Measurements from ENCODE around the gene TMEM141.
"Not testable (repeated sequence)": the region's sequence is repeated elsewhere in the genome, so short reads cannot be mapped to it uniquely, and the experiment has no call there.

The TMEM141 gene

DNA sequence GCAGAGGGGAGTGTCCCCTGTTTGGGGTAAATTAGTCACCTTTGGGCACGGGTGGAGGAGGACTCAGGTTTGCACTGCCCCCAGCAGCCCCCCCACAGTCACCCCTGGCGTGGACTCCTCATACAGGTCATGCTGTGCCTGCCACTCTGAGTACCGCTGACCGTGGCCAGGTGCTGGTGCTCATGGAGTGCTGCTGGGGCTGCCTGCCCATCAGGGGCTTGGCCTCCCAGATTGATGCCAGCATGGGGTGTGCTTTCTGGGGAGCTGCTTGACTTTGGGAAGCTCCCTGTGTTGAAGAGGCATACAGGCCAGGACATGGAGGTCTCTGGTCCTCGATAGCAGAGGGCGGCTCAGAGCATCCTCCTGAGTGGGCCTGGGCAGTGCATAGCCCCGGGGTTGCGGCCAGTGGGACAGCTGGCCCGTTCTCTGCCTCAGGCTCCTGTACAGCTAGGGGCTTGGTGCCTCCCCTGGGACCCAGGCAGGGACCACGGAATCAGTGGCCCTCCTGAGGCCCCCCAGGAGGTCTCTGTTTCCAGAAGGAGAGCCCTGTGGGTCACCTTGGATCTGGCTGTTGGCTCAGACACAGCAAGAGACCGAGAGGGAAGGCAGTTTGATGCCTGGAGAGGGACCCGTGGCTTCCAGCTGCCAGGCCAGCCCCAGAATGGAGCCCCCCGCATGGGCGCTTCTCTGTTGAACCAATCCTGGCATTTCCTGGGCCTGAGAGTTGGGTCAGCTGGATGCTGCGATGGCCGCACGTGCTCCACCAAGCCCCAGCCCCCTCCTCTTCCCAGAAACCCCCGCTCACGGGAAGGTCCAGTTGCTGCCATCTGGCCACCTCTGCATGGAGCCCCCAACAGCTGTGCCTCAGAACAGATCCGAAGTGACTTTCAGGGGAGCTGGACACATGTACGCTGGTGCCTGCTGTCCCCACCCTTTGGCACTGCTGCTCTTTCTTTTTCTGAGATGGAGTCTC is 45.1 kb downstream of the TMEM141 start:
- DNase-seq: no peak

DNA sequence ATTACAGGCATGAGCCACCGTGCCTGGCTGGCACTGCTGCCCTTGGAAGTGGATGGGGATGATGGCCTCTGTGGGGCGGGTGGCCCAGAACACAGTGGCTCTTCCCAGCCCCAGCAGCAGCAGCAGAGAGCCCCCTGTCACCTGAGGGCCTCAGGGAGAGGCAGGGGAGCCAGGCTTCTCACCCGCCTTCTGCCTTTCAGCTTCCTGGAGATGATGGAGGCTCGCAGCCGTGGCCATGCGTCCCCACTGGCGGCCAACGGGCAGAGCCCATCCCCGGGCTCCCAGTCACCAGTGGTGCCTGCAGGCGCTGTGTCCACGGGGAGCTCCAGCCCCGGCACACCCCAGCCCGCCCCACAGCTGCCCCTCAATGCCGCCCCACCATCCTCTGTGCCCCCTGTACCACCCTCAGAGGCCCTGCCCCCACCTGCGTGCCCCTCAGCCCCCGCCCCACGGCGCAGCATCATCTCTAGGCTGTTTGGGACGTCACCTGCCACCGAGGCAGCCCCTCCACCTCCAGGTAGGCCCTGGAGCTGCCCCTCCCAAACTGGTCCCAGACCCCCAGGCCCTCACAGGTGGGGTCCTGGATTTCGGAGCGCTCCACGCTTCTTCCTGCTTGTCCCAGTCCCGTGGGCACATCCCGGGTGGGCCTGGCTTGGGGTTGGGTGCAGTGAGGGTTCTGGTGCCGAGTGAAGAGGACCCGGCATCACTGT is 46.2 kb downstream of the TMEM141 start:
- no peak for DNase-seq

DNA sequence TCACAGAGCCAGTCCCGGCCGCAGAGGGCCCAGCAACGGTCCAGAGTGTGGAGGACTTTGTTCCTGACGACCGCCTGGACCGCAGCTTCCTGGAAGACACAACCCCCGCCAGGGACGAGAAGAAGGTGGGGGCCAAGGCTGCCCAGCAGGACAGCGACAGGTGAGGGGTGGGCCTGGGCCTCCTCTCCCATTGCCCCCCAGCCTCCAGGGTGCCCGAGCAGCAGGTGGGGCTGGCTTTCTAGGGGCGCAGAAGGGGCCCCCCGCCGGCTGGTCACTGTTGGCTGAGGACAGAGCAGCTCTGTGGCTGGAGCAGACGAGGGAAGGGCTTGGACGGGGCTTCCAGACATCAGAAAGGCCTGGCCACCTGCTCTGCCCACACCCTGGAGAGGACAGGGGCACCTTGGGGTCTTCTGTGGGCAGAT is 46.7 kb downstream of the TMEM141 start:
- DNase-seq: not testable (repeated sequence)

DNA sequence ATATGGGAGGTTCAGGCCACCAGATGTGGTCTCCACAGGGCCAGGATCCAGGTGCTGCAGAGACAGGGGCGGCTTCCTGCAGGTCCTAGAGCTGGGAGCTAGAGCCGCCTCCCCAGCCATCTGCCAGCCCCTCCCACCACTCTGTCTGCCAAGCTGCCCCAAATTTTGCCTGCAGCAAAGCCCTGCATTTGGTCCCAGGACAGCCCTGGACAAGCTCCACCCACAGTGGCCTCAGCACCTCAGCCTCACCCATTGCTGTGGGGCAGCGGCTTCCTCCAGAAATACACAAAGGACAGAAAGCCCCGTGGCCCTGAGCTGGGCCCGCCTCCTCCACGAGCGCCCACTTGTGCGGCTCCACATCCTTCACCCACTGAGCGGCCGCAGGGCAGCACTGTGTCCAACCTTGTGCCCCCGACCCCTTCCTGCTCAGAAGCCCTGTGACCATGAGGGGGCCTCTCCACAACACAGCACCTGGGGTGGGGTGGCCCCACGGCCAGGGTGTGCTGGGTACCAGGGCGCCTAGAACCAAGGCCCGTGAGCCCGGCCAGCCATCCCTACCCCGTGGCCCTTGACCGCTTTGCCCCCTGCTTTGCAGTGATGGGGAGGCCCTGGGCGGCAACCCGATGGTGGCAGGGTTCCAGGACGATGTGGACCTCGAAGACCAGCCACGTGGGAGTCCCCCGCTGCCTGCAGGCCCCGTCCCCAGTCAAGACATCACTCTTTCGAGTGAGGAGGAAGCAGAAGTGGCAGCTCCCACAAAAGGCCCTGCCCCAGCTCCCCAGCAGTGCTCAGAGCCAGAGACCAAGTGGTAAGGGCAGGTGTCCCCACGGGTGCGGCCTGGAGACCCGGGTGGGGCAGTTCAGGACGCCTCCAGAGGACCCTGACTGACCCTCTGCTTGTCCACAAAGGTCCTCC is 47.4 kb downstream of the TMEM141 start:
- no peak for DNase-seq

DNA sequence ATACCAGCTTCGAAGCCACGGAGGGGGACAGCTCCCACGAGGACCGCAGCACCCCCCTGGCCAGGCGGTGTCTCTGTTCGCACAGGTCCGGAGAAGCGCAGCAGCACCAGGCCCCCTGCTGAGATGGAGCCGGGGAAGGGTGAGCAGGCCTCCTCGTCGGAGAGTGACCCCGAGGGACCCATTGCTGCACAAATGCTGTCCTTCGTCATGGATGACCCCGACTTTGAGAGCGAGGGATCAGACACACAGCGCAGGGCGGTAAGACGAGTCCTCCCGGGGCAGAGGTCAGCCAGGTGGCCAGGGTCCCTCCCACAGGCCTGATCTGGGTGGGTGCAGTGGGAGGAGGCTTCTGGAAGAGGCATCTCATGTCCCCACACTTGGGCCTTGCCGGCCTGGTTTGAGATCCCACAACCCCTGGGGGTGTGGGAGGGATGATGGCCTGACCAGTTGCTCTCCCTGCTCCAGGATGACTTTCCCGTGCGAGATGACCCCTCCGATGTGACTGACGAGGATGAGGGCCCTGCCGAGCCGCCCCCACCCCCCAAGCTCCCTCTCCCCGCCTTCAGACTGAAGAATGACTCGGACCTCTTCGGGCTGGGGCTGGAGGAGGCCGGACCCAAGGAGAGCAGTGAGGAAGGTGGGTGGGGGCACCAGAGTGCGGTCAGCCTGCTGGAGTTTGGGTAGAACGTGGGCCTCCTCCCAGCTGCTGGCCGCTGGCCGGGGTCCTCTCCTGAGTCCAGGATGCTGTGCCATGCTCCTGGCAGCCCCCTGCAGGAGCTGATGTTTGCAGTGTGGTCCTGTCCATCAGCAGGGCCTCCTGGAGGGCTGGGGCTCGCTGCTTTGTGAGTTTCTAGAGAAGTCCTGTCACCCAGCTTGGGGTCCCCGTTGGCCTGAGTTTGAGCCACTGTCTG is 48.3 kb downstream of the TMEM141 start:
- DNase-seq: no peak

DNA sequence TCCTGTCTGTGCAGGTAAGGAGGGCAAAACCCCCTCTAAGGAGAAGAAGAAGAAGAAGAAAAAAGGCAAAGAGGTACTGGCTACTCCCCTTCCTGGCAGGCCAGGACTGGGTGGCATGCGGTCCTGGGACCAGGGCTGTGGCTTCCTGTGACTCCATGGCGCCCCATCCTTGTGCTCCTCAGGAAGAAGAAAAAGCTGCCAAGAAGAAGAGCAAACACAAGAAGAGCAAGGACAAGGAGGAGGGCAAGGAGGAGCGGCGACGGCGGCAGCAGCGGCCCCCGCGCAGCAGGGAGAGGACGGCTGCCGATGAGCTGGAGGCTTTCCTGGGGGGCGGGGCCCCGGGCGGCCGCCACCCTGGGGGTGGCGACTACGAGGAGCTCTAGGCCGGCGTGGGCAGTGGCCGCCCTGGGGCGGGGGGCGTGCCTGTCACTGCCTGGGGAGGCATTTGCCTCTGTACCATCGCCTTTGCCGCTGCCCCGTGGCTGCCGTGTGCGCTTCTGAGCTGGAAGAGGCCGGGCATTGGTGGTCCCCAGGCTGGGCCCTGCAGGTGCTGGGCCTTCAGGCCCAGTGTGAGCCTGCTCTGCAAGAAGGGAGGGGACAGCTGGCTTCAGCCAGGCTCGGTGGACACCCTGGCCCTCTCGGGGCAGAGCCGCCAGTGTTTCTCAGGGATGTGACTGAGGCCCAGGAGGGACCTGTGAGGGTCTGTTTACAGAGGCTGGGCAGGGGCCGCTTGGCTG is 49.2 kb downstream of the TMEM141 start:
- no peak for DNase-seq

DNA sequence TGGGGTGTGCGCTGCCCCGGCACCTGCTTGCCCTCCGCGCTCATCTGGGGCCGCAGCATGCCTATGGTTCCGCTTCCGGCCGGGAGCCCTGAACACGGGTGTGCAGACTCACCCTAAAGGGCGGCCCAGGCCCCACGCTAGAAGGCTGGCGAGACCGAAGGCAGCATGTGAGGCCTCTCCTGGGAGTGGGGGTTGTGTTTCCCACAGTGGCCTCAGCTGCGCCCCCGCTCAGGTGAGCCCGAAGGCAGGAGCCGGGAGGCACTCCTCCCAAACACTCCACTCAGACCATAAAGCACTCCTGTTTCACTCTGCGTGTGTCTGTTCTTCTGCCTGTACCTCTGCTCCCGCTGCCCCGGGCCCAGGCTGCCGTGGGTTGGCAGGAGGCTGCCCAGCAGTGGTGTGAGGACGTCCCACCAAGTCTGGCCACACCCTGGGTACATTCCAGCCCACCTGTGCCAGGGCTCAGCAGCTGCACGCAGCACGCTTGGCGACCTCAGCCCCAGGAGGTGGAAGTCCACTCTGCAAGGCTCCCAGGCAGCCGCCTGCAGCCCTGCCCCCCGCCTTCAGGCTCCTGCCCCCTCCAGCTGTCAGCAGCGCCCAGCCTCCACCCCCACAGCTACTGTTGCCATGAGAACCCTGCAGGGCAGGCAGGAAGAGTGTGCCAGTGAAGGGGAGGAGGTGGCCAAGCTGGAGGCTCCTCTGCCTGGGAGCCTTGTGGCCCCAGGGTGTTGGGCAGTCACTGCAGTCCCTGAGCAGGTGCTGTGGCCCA is 49.9 kb downstream of the TMEM141 start:
- no peak for DNase-seq

DNA sequence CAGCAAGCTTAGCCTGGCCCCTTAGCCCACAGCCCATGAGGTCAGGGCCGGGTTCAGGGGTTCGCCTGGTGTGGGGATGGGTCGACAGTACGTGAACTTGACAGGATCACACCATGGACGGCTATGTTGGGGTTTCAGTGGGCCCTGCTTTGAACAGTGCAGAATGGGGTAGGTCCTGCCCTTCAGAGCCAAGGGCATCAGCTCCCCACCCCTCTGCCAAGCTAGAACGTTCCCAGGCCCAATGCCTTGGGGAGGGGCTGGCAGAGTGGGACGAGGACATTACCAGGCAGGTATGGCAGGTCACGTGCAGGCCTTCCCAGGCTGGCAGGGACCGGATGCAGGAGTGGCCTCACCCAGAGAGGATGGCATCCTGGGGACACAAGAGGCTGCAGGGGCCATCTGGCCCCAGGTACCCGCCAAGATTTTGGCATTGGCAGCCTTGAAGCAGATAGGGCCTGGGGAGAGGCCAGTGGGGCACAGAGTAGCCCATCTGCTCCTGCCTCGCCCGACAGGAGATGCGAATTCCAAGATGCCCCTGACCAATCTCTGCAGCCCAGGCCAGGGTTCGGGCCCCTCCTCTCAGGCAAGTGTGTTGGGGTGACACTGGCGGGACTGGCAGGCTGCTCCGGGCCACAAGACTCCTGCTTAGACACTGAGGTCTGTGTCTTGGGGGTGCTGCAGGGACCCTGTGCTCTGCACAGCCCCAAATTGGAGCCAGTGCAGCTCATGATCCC is 50.7 kb downstream of the TMEM141 start:
- not testable (repeated sequence) for DNase-seq

DNA sequence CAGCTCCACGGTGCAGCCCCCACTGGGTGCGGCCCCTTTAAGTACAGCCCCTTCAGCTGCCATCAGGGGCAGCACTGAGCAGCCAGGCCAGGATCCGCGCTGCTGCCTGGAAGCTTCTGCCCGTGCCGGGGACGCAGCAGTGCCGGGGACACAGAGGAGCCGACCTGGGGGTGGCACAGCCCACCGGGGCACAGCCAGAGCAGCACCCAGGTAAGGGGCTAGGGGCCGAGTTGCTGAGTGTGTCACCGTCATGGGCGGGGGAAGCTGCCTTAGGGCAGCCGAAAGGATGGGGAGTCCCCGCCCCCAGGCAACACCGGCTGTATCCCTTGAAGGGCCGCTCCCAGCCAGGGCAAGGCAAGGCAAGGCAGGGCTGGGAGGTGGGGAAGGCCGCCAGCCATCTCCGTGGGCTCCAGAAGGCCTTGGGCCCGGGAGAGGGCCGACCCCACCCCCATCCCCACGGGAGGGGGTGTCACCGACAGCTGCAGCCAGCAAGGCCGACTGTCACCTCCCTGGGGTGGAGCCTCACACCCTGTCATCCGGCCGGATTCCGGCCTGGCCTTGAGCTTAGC is 51.3 kb downstream of the TMEM141 start, which contains the start of gene AJM1:
TSS of gene AJM1 (plus strand) at position 99 of the 569 bp plus-strand sequence. CDS start 1,937 bp downstream, outside the sequence.
- DNase-seq: not testable (repeated sequence)

All from SIG-M5 (cell line).